NCI-H510A treated with DMSO at 0.1 percent for 48 hours (cell line): Measurements from ENCODE around the gene ZEB1.
"Not testable (repeated sequence)": the region's sequence is repeated elsewhere in the genome, so short reads cannot be mapped to it uniquely, and the experiment has no call there.

Experiments
- DNase-seq: peaks from one replicate; lab custom pipeline; 2025; lab: John Stamatoyannopoulos, UW

Gene ZEB1

DNA sequence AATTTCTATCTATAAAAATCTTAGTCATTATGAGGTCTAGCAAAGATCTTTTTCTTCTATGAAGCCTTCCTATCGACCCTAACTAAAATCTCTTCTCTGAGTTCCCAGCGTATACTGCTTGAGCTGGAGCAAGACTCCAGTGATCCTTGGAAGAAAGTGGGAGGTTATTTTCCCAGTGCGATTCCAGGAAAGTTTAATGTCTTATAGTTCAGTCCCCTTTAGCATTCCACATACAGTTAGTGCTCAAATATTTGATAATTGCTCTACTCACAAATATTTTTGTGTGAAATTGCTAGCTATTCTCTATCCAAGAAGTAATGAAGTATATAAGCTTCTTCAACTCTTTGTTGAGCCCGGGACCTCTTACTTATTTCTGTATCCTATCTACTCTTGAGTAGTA lies 47.7 kb downstream of the ZEB1 start:
- DNase-seq, result no peak

DNA sequence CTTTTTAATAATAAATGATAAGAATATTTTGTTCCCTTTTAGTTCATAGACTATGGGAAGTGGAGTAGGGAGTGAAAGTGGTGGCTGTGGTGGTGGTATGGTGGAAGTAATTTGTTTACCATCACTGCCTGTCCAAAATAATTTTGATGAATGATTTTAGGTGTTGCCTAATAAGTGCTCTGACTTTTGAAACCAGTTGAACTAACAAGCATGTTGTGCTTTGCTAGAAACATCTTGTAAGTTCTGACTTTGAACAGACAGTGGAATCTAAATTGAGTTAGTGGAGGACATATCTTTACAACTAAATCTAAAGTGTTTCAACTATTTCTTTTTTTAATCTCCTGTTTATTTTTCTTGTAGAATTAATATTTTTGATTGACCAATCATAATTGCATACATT lies 49.7 kb downstream of the ZEB1 start:
- DNase-seq, result no peak

GRCh38 chr10:31372439-31372838 lies 53.4 kb downstream of the ZEB1 start:
- no peak for DNase-seq

DNA sequence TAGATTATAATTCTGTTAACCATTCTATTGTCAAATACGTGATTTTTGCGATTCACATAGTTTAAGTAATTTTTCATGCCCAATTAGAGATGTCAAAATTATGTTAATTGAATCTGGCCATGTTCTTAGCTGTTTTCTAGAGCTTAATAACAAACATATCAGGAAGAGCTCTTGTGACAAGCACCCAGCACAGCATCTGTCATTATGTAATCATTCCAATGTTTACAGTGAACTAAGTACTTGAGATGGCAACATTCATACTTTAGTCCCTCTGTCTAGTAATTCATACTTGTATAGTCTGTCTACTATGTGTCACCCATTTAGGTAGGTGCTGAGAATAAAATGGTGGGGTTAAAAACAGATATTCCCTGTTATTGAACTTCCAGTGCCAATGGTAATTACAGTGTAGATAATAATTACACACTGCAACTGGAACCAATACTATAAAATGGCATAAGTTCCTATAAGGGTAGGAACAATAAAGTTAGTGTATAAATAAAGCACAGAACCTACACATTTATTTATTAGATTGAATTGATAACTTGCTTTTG lies 55.2 kb downstream of the ZEB1 start:
- peak; percentile 48 for DNase-seq

DNA sequence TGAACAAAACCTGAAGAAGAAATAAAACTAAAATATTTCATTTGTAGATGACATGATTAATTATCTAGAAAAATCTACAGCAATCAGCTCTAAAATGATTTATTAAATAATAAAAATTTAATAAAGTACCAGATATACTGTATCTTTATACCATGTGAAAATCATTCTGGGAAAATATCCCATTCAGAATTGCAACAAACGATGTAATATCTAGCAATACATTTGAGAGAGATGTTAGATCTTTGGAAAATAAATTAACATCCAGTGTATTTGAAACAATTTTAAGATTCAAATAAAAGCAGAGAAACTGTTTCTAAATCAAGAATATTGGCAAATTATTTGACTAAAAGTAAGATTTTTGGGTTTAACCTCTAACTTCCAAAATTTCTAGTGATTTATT lies 62.2 kb downstream of the ZEB1 start:
- no peak for DNase-seq

DNA sequence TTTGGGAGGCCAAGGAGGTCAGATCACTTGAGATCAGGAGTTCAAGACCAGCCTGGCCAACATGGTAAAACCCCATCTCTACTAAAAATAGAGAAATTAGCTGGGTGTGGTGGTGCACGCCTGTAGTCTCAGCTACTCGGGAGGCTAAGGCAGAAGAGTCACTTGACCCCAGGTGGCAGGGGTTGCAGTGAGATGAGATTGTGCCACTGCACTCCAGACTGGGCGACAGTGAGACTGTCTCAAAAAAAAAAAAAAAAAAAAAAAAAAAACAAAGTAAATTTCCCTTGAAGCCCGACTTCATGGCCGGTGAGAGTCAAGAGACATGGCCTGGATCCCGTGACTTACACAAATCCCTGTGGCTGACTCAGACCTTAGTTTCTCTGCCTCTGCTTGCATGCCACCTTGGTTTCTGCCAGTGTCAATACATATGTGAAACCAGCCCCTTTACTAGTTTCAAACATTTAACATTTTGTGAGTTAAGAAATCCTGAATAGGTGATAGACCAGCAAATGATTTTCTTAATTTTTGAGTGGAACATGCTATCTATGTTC lies 62.8 kb downstream of the ZEB1 start:
- no peak for DNase-seq

GRCh38 chr10:31383810-31384588 lies 65.0 kb downstream of the ZEB1 start:
- no peak for DNase-seq

- DNase-seq, result no peak
These were observed 65.6 kb downstream of the ZEB1 start for GRCh38 chr10:31384589-31384949.

- no peak for DNase-seq
These were observed 71.8 kb downstream of the ZEB1 start for GRCh38 chr10:31390804-31391203.

GRCh38 chr10:31393844-31394243 lies 74.8 kb downstream of the ZEB1 start:
- DNase-seq, result no peak

DNA sequence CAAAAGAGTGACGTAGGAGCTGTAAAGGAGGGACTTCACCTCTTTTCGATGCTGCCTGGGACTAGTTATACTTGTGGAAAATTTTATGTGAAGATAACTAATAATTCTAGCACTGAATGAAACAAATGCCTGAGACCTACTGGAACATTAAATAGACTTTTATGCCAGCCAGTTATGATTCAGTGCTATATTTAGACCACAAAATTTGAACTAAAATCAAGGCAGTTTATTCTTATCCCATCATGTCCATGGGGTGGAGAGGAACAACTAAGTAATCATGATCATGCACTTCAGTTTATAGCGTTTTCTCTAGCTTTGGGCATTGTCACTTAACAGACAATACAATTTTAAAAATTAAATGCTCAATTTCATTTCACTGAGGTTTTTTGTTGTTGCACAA lies 76.7 kb downstream of the ZEB1 start:
- no peak for DNase-seq

DNA sequence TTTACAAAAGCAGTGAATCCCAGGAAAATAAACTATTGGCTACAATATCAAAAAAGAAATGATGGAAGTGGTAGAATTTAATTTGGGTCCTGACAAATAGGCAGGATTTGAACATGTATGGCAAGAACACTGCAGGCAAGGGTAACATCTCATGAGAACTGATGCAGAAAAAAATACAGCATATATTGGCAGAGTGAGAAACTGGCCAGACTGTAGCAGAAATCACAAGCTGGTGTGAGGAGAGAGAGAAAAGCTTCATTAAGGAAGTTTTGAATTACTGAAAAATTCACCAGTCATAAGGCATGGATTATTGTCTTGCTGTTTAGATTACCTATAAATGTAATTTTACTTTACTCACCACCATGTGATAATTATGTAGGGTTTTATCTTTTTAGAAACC lies 77.4 kb downstream of the ZEB1 start:
- no peak for DNase-seq

DNA sequence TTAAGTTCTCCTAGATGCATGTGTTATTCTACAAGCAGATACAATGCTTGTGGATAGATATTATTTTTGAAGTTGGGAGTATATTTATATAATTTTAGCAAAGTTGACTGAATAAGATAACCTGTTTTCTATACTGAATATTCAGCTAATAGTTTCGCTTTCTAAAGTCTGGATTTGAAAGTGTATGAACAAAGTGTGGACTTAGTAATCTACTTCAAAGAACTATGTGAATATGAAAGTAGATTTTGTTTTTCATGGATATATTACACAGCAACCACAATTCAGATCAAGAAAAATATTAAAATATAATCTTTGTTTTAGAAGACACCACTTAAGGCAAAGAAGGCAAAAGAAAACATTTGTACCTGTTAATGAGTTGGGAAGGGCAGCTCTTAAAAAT lies 78.8 kb downstream of the ZEB1 start:
- no peak for DNase-seq

GRCh38 chr10:31399171-31399570 lies 80.2 kb downstream of the ZEB1 start:
- no peak for DNase-seq

- DNase-seq, result peak; percentile 7
These were observed 80.6 kb downstream of the ZEB1 start for GRCh38 chr10:31399631-31400030.

DNA sequence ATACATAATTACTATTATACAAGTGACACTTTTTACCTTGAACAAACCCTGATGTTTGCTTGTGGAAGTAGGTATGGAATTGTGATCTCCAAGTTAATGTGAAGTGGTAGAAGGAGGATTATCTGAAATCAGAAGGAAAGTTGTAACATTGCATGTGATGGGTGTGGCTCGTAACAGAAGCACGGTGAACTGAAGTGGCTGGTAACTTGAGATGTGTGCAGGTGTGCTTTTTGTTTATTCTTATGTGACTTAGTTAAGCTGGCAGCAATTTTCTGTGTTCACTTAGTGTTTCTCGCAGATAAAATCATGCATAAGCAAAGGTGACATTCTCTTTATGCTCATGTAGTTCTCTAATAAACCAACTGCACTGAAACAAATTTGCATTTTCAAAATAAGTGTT lies 82.3 kb downstream of the ZEB1 start:
- DNase-seq, result peak; percentile 54

DNA sequence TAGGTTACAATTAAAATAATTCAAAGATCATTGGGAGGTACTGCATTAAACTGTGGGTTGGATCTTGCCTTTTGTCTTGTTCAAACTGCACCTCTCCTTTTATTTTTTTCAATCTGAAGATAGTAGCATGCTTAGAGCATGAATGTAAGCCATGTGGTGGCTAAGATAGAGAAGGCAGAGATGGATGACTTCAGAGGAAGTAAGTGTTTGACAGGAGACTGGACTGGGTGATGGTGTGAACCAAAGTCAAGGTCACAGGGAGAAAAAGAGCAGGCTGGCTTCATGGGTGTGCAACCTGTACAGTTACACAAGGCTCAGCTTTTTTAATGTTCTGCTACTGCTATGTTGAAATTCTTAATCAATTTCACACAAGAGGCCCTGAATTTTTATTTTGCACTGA lies 85.6 kb downstream of the ZEB1 start:
- no peak for DNase-seq

DNA sequence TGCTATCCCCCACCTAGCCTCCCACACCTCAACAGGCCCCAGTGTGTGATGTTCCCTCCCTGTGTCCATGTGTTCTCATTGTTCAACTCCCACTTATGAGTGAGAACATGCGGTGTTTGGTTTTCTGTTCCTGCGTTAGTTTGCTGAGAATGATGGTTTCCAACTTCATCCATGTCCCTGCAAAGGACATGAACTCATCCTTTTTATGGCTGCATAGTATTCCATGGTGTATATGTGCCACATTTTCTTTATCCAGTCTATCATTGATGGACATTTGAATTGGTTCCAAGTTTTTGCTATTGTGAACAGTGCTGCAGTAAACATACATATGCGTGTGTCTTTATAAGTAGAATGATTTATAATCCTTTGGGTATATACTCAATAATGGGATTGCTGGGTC lies 86.8 kb downstream of the ZEB1 start:
- DNase-seq, result not testable (repeated sequence)

DNA sequence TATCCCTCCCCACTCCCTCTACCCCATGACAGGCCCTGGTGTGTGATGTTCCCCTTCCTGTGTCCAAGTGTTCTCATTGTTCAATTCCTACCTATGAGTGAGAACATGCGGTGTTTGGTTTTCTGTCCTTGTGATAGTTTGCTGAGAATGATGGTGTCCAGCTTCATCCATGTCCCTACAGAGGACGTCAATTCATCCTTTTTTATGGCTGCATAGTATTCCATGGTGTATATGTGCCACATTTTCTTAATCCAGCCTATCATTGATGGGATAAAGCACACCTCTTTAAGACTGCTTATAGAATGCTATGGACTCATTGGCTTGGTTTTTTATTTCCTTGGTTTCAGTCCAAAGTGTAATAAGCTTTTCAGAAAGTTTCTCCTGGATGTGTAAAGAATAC lies 93.4 kb downstream of the ZEB1 start:
- DNase-seq, result not testable (repeated sequence)

- no peak for DNase-seq
These were observed 94.3 kb downstream of the ZEB1 start for GRCh38 chr10:31413325-31413724.

- DNase-seq, result no peak
These were observed 99.5 kb downstream of the ZEB1 start for GRCh38 chr10:31418481-31418880.

- no peak for DNase-seq
These were observed 100.5 kb downstream of the ZEB1 start for GRCh38 chr10:31419394-31420063.

GRCh38 chr10:31421322-31421721 lies 102.3 kb downstream of the ZEB1 start:
- DNase-seq, result no peak
